Erythroblast (primary cell): ENCODE results near the gene OR10A5.

Experiments
- DNase-seq, 2 experiments: peaks; one replicate each; lab custom pipeline; 2025; lab: John Stamatoyannopoulos, UW
- GATA1 ChIP-seq: IDR thresholded peaks from 2 replicates; pipeline ENCODE4 v1.6.1; 2011; ENCODE audit warnings: low read depth, mild to moderate bottlenecking, control low read depth, low read length, moderate library complexity
- POLR2A ChIP-seq: IDR thresholded peaks from 2 replicates; pipeline ENCODE4 v1.6.1; 2011; ENCODE audit warnings: mild to moderate bottlenecking, low read length

The OR10A5 gene

DNA sequence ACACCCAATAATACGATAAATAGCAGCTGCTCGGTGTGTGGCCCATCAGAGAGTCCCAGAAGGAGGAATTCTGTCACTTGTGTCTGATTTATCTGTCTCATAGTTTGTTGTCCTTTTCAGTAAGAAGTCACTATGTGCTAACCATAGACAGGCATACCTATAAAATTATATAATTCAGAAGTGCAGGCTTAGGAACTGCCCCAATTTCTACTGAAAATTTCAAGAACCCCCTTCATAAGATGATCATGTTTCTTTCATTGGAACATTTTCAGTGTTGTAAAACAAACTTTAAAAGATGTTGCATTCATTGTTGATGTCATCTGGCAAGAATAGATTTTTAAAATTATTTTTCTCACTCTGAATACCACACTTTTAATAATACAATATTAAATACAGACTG lies 46.9 kb downstream of the OR10A5 start, which contains the start of gene OR2D2:
TSS of gene OR2D2 (minus strand) at position 101 of the 400 bp plus-strand sequence. CDS start at position 101, 0 bp downstream.
- no peak for DNase-seq
- TF ChIP-seq POLR2A (no peak), GATA1 (no peak)

DNA sequence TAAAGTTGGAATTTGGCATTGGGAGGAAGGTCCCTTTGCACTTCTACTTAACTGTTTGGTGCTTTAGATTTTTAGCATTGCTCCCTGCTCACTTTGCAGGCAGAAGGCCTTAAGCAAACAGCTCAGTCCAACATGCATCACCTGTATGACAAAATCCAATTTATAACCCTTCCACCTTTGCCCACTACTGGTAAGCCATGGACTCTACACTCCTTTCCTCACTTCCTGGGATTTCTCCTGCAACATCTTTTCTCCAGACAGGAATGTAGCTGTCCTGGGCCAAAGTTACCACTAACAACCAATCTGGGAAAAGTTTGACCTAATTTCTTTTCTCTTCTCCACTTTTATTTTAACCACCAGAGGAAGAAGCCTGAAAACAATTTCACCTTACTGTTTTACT lies 48.6 kb downstream of the OR10A5 start:
- no peak for TF ChIP-seq GATA1
- no peak for TF ChIP-seq POLR2A
- no peak for DNase-seq

DNA sequence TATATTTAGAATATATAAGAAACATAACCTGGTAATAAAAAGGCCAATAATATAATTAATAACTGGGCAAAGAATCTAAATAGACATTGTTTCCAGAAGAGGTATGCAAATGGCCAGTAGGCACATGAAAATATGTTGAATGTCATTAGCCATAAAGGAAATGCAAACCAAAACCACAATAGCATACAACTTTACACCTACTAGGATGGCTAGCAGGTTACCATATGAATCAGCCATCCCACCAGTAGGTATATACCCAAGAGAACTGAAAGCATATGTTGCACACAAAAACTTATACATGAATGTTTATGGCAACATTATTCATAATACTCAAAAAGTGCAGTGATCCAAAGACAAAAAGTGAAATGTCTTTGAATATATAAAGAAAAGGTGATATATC lies 49.5 kb downstream of the OR10A5 start:
- DNase-seq: no peak
- TF ChIP-seq POLR2A (no peak), GATA1 (no peak)
